ENCODE results near the gene HDAC8.
A peak's percentile ranks its signal among the peaks of the same experiment; 100 is the strongest.

HDAC8 gene

GRCh38 chrX:72299891-72300630 lies 272.6 kb downstream of the HDAC8 start:
- peak overlapping the region; percentile 63 for H3K27ac ChIP-seq
- TF ChIP-seq CTCF (conservative IDR thresholded peaks at IDR 0.05) (peak; percentile 38), ZFX (IDR thresholded peaks at IDR 0.05) (no peak)

- H3K27ac ChIP-seq: no peak overlapping the region
- TF ChIP-seq CTCF (conservative IDR thresholded peaks at IDR 0.05) (0 out of 2 replicates have a peak, but pooled peaks have one; percentile 9), ZFX (IDR thresholded peaks at IDR 0.05) (no peak)
These were observed 274.5 kb downstream of the HDAC8 start for GRCh38 chrX:72297953-72298730.

- TF ChIP-seq CTCF (conservative IDR thresholded peaks at IDR 0.05) (no peak), ZFX (IDR thresholded peaks at IDR 0.05) (no peak)
- H3K27ac ChIP-seq: no peak overlapping the region
These were observed 275.7 kb downstream of the HDAC8 start for GRCh38 chrX:72296991-72297390.

- no peak overlapping the region for H3K27ac ChIP-seq
- no peak for TF ChIP-seq CTCF (conservative IDR thresholded peaks at IDR 0.05)
These were observed 276.9 kb downstream of the HDAC8 start for GRCh38 chrX:72295745-72296144.

GRCh38 chrX:72294497-72294896 lies 278.1 kb downstream of the HDAC8 start:
- TF ChIP-seq ZFX (IDR thresholded peaks at IDR 0.05) (no peak), CTCF (conservative IDR thresholded peaks at IDR 0.05) (peak; percentile 31)
- no peak overlapping the region for H3K27ac ChIP-seq

- no peak overlapping the region for H3K27ac ChIP-seq
- no peak for TF ChIP-seq ZFX (IDR thresholded peaks at IDR 0.05)
- TF ChIP-seq CTCF (conservative IDR thresholded peaks at IDR 0.05): no peak
These were observed 290.3 kb downstream of the HDAC8 start for GRCh38 chrX:72282302-72282701.

- no peak overlapping the region for H3K27ac ChIP-seq
- no peak for TF ChIP-seq CTCF (conservative IDR thresholded peaks at IDR 0.05)
- TF ChIP-seq ZFX (IDR thresholded peaks at IDR 0.05): no peak
These were observed 292.3 kb downstream of the HDAC8 start for GRCh38 chrX:72280321-72280845.

All from C4-2B (cell line).